Measurements from ENCODE around the gene TNNI2. TPM values are rescaled to one million over a fixed set of nuclear protein-coding genes. Genes with fewer than 3 reads are reported as not detected.

Gene TNNI2
- total and polyA plus RNA-seq, 10 of the 15 experiments (the other 5 are each of a cell fraction or from before 2014, with no cell fraction given): 0.14 to 0.79 (median 0.37) TPM; not detected in 4

- DNase-seq (ENCODE audit: low read depth, low spot score): no peak
- Histone ChIP-seq H4K20me1 (ENCODE audit: control insufficient read depth, insufficient read depth) (no peaks in the 10 kb centered on the region), H3K27ac (ENCODE audit: control insufficient read depth, insufficient read depth) (no peak overlapping the region), H3K4me2 (ENCODE audit: control insufficient read depth, insufficient read depth) (no peak overlapping the region), H3K27me3 (replicated peaks in 1 of 2; ENCODE audit: control insufficient read depth in 2 of 2, insufficient read depth in 2 of 2, low read length in 1 of 2) (peaks cover 0 to 2% of the 10 kb centered on the region in 2 experiments; a peak in 2 of 4 replicates), H3K9me3 (replicated peaks; ENCODE audit: control insufficient read depth, insufficient read depth, low read length) (no peaks in the 10 kb centered on the region; the same call in 2 of the 3 replicates), H3K4me3 (no peak overlapping the region), H2AFZ (ENCODE audit: control insufficient read depth, low read depth, low read length) (no peak overlapping the region), H3K9ac (ENCODE audit: control insufficient read depth, insufficient read depth, low read length) (no peak overlapping the region), H3K36me3 (ENCODE audit: control insufficient read depth in 2 of 2, insufficient read depth in 2 of 2, low read length in 1 of 2) (no peaks in the 10 kb centered on the region), H3K4me1 (ENCODE audit: control insufficient read depth, insufficient read depth, low read length) (no peaks in the 10 kb centered on the region), H3K79me2 (ENCODE audit: control insufficient read depth, insufficient read depth, low read length) (no peaks in the 10 kb centered on the region)
- no TSS peak for BruUV-seq (replicated peaks)
- ChIA-PET POLR2A (no interaction called here), RAD21 (ENCODE audit: unreplicated experiment) (no interaction called here), CTCF (interaction anchor here (1.6 kb wide), 1 partner anchor 180 kb away, joined by 4 read pairs; no protein-coding TSS in a partner anchor), SMC1A (ENCODE audit: uncharacterized antibody, unreplicated experiment) (interaction anchor here (1.6 kb wide), 1 partner anchor 129 kb away, joined by 4 read pairs; no protein-coding TSS in a partner anchor)
- FAIRE-seq: no peak
- in situ Hi-C loops (cut with MboI): loop anchor here (5.0 kb wide), 2 partner anchors 124 to 331 kb away; partner anchors contain the start of gene KRTAP5-6
- ATAC-seq: no peak
- intact Hi-C loops (cut with micrococcal nuclease; ENCODE audit: unreplicated experiment): no loop called here
- TF ChIP-seq CREB1 (IDR thresholded peaks at IDR 0.05; ENCODE audit: low read depth) (no peak), TCF3 (IDR thresholded peaks at IDR 0.05; ENCODE audit: borderline replicate concordance, insufficient read depth, low read depth, low read length) (no peak), HSF1 (IDR thresholded peaks at IDR 0.05; ENCODE audit: low read depth, low read length) (no peak), E2F8 (IDR thresholded peaks at IDR 0.05; ENCODE audit: low read depth, partially characterized antibody) (no peak), EGR1 (IDR thresholded peaks at IDR 0.05; ENCODE audit: borderline replicate concordance in 1 of 2, low read depth in 2 of 2, low read length in 2 of 2) (no peak), EP300 (IDR thresholded peaks at IDR 0.05; ENCODE audit: borderline replicate concordance in 1 of 2, control insufficient read depth in 1 of 2, low read depth in 2 of 2, low read length in 2 of 2) (no peak), NR2C1 (IDR thresholded peaks at IDR 0.05) (no peak), KLF5 (IDR thresholded peaks at IDR 0.05; ENCODE audit: partially characterized antibody) (no peak), POLR2A (IDR thresholded peaks at IDR 0.05; ENCODE audit: low read depth, low read length) (no peak)
Measured at GRCh38 chr11:1821562-1821961, 17.2 kb upstream of the TNNI2 start.
